Stimulated activated CD4-positive, alpha-beta T cell treated with anti-CD3 and anti-CD28 coated beads, Interleukin-4, amount 100 ng/mL, for 24 hours (primary cell): Measurements from ENCODE around the gene TSPAN32.
"Not testable (repeated sequence)": the region's sequence is repeated elsewhere in the genome, so short reads cannot be mapped to it uniquely, and the experiment has no call there.

ENCODE experiments used
- DNase-seq: peaks from one replicate; pipeline ENCODE4 v3.0.0-alpha.2; 2020

TSPAN32 gene

GRCh38 chr11:2317354-2318050, 15.7 kb downstream of the TSPAN32 start:
- no peak for DNase-seq

- no peak for DNase-seq
These were observed 16.3 kb downstream of the TSPAN32 start for GRCh38 chr11:2318123-2318522.

- DNase-seq = no peak
These were observed 16.9 kb downstream of the TSPAN32 start for GRCh38 chr11:2318707-2319106.

GRCh38 chr11:2319791-2320472, 18.1 kb downstream of the TSPAN32 start:
- DNase-seq = no peak

GRCh38 chr11:2320568-2321310, 18.9 kb downstream of the TSPAN32 start:
- no peak for DNase-seq

GRCh38 chr11:2321311-2321683, 19.5 kb downstream of the TSPAN32 start:
- DNase-seq = no peak

GRCh38 chr11:2325123-2325522, 23.3 kb downstream of the TSPAN32 start:
- no peak for DNase-seq

GRCh38 chr11:2325719-2326118, 23.9 kb downstream of the TSPAN32 start:
- DNase-seq = no peak

GRCh38 chr11:2327032-2327431, 25.2 kb downstream of the TSPAN32 start:
- DNase-seq = no peak

GRCh38 chr11:2328021-2328420, 26.2 kb downstream of the TSPAN32 start:
- no peak for DNase-seq

- no peak for DNase-seq
These were observed 27.0 kb downstream of the TSPAN32 start for GRCh38 chr11:2328656-2329354.

- DNase-seq = no peak
These were observed 27.7 kb downstream of the TSPAN32 start for GRCh38 chr11:2329551-2329950.

- no peak for DNase-seq
These were observed 28.9 kb downstream of the TSPAN32 start for GRCh38 chr11:2330696-2331095.

GRCh38 chr11:2331404-2331803, 29.6 kb downstream of the TSPAN32 start:
- DNase-seq = no peak

GRCh38 chr11:2332569-2332968, 30.8 kb downstream of the TSPAN32 start:
- not testable (repeated sequence) for DNase-seq

- not testable (repeated sequence) for DNase-seq
These were observed 31.8 kb downstream of the TSPAN32 start for GRCh38 chr11:2333486-2334205.

GRCh38 chr11:2335286-2335685, 33.5 kb downstream of the TSPAN32 start:
- not testable (repeated sequence) for DNase-seq

GRCh38 chr11:2338760-2339159, 36.9 kb downstream of the TSPAN32 start:
- not testable (repeated sequence) for DNase-seq

- DNase-seq = no peak
These were observed 40.7 kb downstream of the TSPAN32 start for GRCh38 chr11:2342557-2342956.

GRCh38 chr11:2342981-2343380, 41.2 kb downstream of the TSPAN32 start:
- no peak for DNase-seq

- DNase-seq = no peak
These were observed 41.7 kb downstream of the TSPAN32 start for GRCh38 chr11:2343502-2343901.

- no peak for DNase-seq
These were observed 43.2 kb downstream of the TSPAN32 start for GRCh38 chr11:2345050-2345449.

GRCh38 chr11:2346014-2346413, 44.2 kb downstream of the TSPAN32 start:
- no peak for DNase-seq
